ENCODE measurements around the gene NUDT4. TPM values are rescaled to one million over a fixed set of nuclear protein-coding genes. Genes with fewer than 3 reads are reported as not detected.

NUDT4 gene
- total and polyA plus RNA-seq, 9 of the 15 experiments (the other 6 are each of a cell fraction or from before 2014, with no cell fraction given): 38.1 to 164 (median 99.2) TPM

DNA sequence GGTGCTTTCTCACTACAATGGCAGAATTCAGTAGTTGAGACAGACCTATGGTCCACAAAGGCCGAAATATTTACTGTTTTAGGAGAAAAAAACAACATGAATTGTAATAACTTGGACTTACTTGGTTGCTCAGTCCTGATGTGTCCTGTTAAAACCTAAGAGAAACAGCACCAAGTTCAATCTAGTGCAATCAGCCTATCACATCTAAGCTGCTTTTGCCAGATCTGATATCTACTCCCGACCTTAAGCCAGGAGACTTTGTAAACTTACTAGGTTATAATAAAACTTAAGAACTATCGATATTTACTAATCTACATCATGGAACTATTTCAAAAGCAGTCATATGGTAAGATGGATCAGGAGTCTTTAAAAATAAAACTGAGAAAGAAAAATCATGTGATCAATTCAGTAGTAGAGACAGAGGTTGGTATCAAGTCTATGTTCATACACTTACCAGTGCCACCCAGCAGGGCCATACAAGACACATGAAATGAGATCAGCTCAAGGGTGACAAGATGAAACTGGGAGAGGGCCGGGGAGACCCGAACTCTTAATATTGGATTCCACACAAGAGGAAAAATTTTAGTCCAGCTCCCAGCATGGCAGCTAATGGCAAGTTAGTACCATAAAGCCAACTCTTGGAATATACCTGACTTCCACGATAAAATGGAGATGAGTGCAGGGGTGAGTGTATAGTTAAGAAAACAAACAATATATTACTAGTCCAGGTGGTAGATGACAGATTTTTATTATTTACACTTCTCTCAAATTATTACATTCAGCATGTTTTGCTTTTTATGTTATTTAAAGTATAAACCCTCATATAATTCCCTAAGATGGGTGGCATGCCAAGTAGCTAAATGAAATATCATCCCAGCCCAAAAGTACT lies 27.5 kb downstream of the NUDT4 start (continued):
- TF ChIP-seq POLR2B (IDR thresholded peaks at IDR 0.05; ENCODE audit: low read depth, partially characterized antibody) (peak; percentile 60), ZNF3 (CRISPR knock-in tag; IDR thresholded peaks at IDR 0.05) (no peak), RBM22 (IDR thresholded peaks at IDR 0.05; ENCODE audit: low read depth, low read length, poor library complexity, severe bottlenecking) (peak; percentile 67), SNRNP70 (optimal IDR thresholded peaks at IDR 0.05; ENCODE audit: low read depth, low read length) (no peak), KDM2B (CRISPR knock-in tag; IDR thresholded peaks at IDR 0.05) (no peak), YY1 (IDR thresholded peaks at IDR 0.05; ENCODE audit: borderline replicate concordance in 1 of 3, control insufficient read depth in 1 of 3, extremely low read depth in 1 of 3, insufficient read depth in 3 of 3, insufficient read length in 1 of 3, insufficient replicate concordance in 2 of 3, low read depth in 1 of 3, low read length in 2 of 3) (no peak)
- TF ChIP-seq, protein P1, sequence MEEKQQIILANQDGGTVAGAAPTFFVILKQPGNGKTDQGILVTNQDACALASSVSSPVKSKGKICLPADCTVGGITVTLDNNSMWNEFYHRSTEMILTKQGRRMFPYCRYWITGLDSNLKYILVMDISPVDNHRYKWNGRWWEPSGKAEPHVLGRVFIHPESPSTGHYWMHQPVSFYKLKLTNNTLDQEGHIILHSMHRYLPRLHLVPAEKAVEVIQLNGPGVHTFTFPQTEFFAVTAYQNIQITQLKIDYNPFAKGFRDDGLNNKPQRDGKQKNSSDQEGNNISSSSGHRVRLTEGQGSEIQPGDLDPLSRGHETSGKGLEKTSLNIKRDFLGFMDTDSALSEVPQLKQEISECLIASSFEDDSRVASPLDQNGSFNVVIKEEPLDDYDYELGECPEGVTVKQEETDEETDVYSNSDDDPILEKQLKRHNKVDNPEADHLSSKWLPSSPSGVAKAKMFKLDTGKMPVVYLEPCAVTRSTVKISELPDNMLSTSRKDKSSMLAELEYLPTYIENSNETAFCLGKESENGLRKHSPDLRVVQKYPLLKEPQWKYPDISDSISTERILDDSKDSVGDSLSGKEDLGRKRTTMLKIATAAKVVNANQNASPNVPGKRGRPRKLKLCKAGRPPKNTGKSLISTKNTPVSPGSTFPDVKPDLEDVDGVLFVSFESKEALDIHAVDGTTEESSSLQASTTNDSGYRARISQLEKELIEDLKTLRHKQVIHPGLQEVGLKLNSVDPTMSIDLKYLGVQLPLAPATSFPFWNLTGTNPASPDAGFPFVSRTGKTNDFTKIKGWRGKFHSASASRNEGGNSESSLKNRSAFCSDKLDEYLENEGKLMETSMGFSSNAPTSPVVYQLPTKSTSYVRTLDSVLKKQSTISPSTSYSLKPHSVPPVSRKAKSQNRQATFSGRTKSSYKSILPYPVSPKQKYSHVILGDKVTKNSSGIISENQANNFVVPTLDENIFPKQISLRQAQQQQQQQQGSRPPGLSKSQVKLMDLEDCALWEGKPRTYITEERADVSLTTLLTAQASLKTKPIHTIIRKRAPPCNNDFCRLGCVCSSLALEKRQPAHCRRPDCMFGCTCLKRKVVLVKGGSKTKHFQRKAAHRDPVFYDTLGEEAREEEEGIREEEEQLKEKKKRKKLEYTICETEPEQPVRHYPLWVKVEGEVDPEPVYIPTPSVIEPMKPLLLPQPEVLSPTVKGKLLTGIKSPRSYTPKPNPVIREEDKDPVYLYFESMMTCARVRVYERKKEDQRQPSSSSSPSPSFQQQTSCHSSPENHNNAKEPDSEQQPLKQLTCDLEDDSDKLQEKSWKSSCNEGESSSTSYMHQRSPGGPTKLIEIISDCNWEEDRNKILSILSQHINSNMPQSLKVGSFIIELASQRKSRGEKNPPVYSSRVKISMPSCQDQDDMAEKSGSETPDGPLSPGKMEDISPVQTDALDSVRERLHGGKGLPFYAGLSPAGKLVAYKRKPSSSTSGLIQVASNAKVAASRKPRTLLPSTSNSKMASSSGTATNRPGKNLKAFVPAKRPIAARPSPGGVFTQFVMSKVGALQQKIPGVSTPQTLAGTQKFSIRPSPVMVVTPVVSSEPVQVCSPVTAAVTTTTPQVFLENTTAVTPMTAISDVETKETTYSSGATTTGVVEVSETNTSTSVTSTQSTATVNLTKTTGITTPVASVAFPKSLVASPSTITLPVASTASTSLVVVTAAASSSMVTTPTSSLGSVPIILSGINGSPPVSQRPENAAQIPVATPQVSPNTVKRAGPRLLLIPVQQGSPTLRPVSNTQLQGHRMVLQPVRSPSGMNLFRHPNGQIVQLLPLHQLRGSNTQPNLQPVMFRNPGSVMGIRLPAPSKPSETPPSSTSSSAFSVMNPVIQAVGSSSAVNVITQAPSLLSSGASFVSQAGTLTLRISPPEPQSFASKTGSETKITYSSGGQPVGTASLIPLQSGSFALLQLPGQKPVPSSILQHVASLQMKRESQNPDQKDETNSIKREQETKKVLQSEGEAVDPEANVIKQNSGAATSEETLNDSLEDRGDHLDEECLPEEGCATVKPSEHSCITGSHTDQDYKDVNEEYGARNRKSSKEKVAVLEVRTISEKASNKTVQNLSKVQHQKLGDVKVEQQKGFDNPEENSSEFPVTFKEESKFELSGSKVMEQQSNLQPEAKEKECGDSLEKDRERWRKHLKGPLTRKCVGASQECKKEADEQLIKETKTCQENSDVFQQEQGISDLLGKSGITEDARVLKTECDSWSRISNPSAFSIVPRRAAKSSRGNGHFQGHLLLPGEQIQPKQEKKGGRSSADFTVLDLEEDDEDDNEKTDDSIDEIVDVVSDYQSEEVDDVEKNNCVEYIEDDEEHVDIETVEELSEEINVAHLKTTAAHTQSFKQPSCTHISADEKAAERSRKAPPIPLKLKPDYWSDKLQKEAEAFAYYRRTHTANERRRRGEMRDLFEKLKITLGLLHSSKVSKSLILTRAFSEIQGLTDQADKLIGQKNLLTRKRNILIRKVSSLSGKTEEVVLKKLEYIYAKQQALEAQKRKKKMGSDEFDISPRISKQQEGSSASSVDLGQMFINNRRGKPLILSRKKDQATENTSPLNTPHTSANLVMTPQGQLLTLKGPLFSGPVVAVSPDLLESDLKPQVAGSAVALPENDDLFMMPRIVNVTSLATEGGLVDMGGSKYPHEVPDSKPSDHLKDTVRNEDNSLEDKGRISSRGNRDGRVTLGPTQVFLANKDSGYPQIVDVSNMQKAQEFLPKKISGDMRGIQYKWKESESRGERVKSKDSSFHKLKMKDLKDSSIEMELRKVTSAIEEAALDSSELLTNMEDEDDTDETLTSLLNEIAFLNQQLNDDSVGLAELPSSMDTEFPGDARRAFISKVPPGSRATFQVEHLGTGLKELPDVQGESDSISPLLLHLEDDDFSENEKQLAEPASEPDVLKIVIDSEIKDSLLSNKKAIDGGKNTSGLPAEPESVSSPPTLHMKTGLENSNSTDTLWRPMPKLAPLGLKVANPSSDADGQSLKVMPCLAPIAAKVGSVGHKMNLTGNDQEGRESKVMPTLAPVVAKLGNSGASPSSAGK (IDR thresholded peaks at IDR 0.05): no peak
